ACC112 (cell line): Measurements from ENCODE around the gene MRLN.
A peak's percentile ranks its signal among the peaks of the same experiment; 100 is the strongest.
"Not testable (repeated sequence)": the region's sequence is repeated elsewhere in the genome, so short reads cannot be mapped to it uniquely, and the experiment has no call there.

Experiments used
- H2AFZ ChIP-seq: fragments of 200-600 bp; sonication (generic); one replicate; pipeline ENCODE4 v1.6.0; 2017; ENCODE audit warnings: antibody characterized with exemption, low read length; ENCODE audit not compliant: unreplicated experiment
- H3K27ac ChIP-seq: fragments of 200-600 bp; sonication (generic); 2 replicates; pipeline ENCODE4 v1.5.1; 2014; ENCODE audit warnings: low read depth, mild to moderate bottlenecking, antibody characterized with exemption, low read length, moderate library complexity
- H3K27me3 ChIP-seq: fragments of 200-600 bp; sonication (generic); 2 replicates; pipeline ENCODE4 v1.6.1; 2014; ENCODE audit warnings: mild to moderate bottlenecking, antibody characterized with exemption, low read length, moderate library complexity, mixed read lengths; ENCODE audit not compliant: insufficient read depth
- H3K36me3 ChIP-seq: fragments of 200-600 bp; sonication (generic); 2 replicates; pipeline ENCODE4 v1.6.1; 2016; ENCODE audit warnings: mild to moderate bottlenecking, antibody characterized with exemption, low read length, moderate library complexity, mixed read lengths; ENCODE audit not compliant: insufficient read depth
- H3K4me1 ChIP-seq: fragments of 200-600 bp; sonication (generic); one replicate; pipeline ENCODE4 v1.6.1; 2016; ENCODE audit warnings: low read length, mixed read lengths; ENCODE audit not compliant: insufficient read depth, unreplicated experiment, control insufficient read depth
- H3K4me3 ChIP-seq: fragments of 200-600 bp; sonication (generic); 2 replicates; pipeline ENCODE4 v1.5.1; 2014; ENCODE audit warnings: mild to moderate bottlenecking, low read depth, low read length
- H3K79me2 ChIP-seq: fragments of 200-600 bp; sonication (generic); one replicate; pipeline ENCODE4 v1.6.0; 2016; ENCODE audit warnings: low read length; ENCODE audit not compliant: control insufficient read depth, unreplicated experiment, insufficient read depth

The MRLN gene

GRCh38 chr10:59729167-59729566 is 24.1 kb downstream of the MRLN start:
- not testable (repeated sequence) for H2AFZ ChIP-seq, H3K4me1 ChIP-seq

GRCh38 chr10:59724098-59724938 is 28.9 kb downstream of the MRLN start:
- Histone ChIP-seq H3K79me2 (no peaks in the 10 kb centered on the region), H3K4me1 (no peaks in the 10 kb centered on the region), H2AFZ (no peak overlapping the region), H3K27me3 (peaks cover 10% of the 10 kb centered on the region), H3K36me3 (no peaks in the 10 kb centered on the region), H3K27ac (no peak overlapping the region), H3K4me3 (no peak overlapping the region)

More at GRCh38 chr10:59729167-59729566, 24.1 kb downstream of the MRLN start:
- H3K36me3 ChIP-seq, H3K4me3 ChIP-seq, H3K27ac ChIP-seq, H3K79me2 ChIP-seq, H3K27me3 ChIP-seq: not testable (repeated sequence)

- H3K4me3 ChIP-seq: no peak overlapping the region
- H3K79me2 ChIP-seq: no peaks in the 10 kb centered on the region
- no peaks in the 10 kb centered on the region for H3K4me1 ChIP-seq
- H2AFZ ChIP-seq: no peak overlapping the region
- peaks cover 28% of the 10 kb centered on the region for H3K27me3 ChIP-seq
- no peak overlapping the region for H3K27ac ChIP-seq
- no peaks in the 10 kb centered on the region for H3K36me3 ChIP-seq
These were observed 32.9 kb downstream of the MRLN start for GRCh38 chr10:59720377-59720776.

- H3K27me3 ChIP-seq: peaks cover 37% of the 10 kb centered on the region
- no peaks in the 10 kb centered on the region for H3K4me1 ChIP-seq
- no peak overlapping the region for H3K4me3 ChIP-seq
- no peaks in the 10 kb centered on the region for H3K79me2 ChIP-seq
- H3K27ac ChIP-seq: no peak overlapping the region
- no peak overlapping the region for H2AFZ ChIP-seq
- no peaks in the 10 kb centered on the region for H3K36me3 ChIP-seq
These were observed 33.9 kb downstream of the MRLN start for GRCh38 chr10:59719374-59719773.

GRCh38 chr10:59718257-59718656 is 35.0 kb downstream of the MRLN start:
- H3K79me2 ChIP-seq: no peaks in the 10 kb centered on the region

GRCh38 chr10:59713196-59713821 is 39.9 kb downstream of the MRLN start:
- no peak overlapping the region for H3K4me3 ChIP-seq
- peaks cover 83% of the 10 kb centered on the region for H3K27me3 ChIP-seq
- H3K27ac ChIP-seq: no peak overlapping the region
- no peaks in the 10 kb centered on the region for H3K79me2 ChIP-seq
- H3K4me1 ChIP-seq: no peaks in the 10 kb centered on the region
- no peaks in the 10 kb centered on the region for H3K36me3 ChIP-seq
- H2AFZ ChIP-seq: no peak overlapping the region

More at GRCh38 chr10:59718257-59718656, 35.0 kb downstream of the MRLN start:
- peaks cover 48% of the 10 kb centered on the region for H3K27me3 ChIP-seq
- H3K4me1 ChIP-seq: no peaks in the 10 kb centered on the region
- no peak overlapping the region for H3K4me3 ChIP-seq
- no peak overlapping the region for H3K27ac ChIP-seq
- no peak overlapping the region for H2AFZ ChIP-seq
- no peaks in the 10 kb centered on the region for H3K36me3 ChIP-seq

GRCh38 chr10:59711871-59712494 is 41.3 kb downstream of the MRLN start:
- Histone ChIP-seq H3K27me3 (peaks cover 85% of the 10 kb centered on the region), H3K27ac (no peak overlapping the region), H3K4me1 (no peaks in the 10 kb centered on the region), H3K79me2 (no peaks in the 10 kb centered on the region), H3K4me3 (no peak overlapping the region), H2AFZ (no peak overlapping the region), H3K36me3 (no peaks in the 10 kb centered on the region)

- peak within 1 kb of the TSS; percentile 75 for H3K4me3 ChIP-seq
- H3K36me3 ChIP-seq: no peaks in the 10 kb centered on the region
- H2AFZ ChIP-seq: peak within 1 kb of the TSS; percentile 27
- H3K4me1 ChIP-seq: no peaks in the 10 kb centered on the region
- peaks cover 79% of the 10 kb centered on the region for H3K27me3 ChIP-seq
- no peaks in the 10 kb centered on the region for H3K79me2 ChIP-seq
- no peak within 1 kb of the TSS for H3K27ac ChIP-seq
These were observed 43.7 kb downstream of the MRLN start, which contains the start of gene SLC16A9 for GRCh38 chr10:59709395-59710125. SLC16A9 (minus strand) TSS chr10:59709850; CDS start chr10:59684291, 25,559 bp downstream.

GRCh38 chr10:59708816-59709394 is 44.4 kb downstream of the MRLN start:
- peaks cover 73% of the 10 kb centered on the region for H3K27me3 ChIP-seq
- H3K79me2 ChIP-seq: no peaks in the 10 kb centered on the region
- peak overlapping the region; percentile 75 for H3K4me3 ChIP-seq
- no peaks in the 10 kb centered on the region for H3K36me3 ChIP-seq
- H3K4me1 ChIP-seq: no peaks in the 10 kb centered on the region
- H3K27ac ChIP-seq: no peak overlapping the region
- H2AFZ ChIP-seq: peak overlapping the region; percentile 27
